Measurements from ENCODE around the gene NEK9.
"Not testable (repeated sequence)": the region's sequence is repeated elsewhere in the genome, so short reads cannot be mapped to it uniquely, and the experiment has no call there.

NEK9 gene

GRCh38 chr14:75126679-75127473 is at the start of gene NEK9:
Gene NEK9, minus strand, starts transcription at chr14:75127048. Its CDS starts 127 bp downstream, at chr14:75126921.
- peak; percentile 66 to 76 for DNase-seq (ENCODE audit: low read depth in 2 of 2)

- DNase-seq (ENCODE audit: low read depth in 2 of 2) = peak; percentile 81 to 88
Observed at GRCh38 chr14:75176142-75176820, 49.4 kb upstream of the NEK9 start, which contains the start of gene TMED10. Gene TMED10, minus strand, starts transcription at chr14:75176612. Its CDS starts 33 bp downstream, at chr14:75176579.

GRCh38 chr14:75175677-75176141 is 48.9 kb upstream of the NEK9 start:
- DNase-seq (ENCODE audit: low read depth in 2 of 2) = no peak

- no peak for DNase-seq (ENCODE audit: low read depth in 2 of 2)
Observed at GRCh38 chr14:75174066-75174465, 47.2 kb upstream of the NEK9 start.

GRCh38 chr14:75170772-75171171 is 43.9 kb upstream of the NEK9 start:
- no peak for DNase-seq (ENCODE audit: low read depth in 2 of 2)

- DNase-seq (ENCODE audit: low read depth in 2 of 2) = no peak
Observed at GRCh38 chr14:75168586-75169335, 41.9 kb upstream of the NEK9 start.

- DNase-seq (ENCODE audit: low read depth in 2 of 2) = no peak
Observed at GRCh38 chr14:75167325-75167724, 40.5 kb upstream of the NEK9 start.

GRCh38 chr14:75165586-75166391 is 38.9 kb upstream of the NEK9 start:
- DNase-seq (ENCODE audit: low read depth in 2 of 2) = no peak

- no peak for DNase-seq (ENCODE audit: low read depth in 2 of 2)
Observed at GRCh38 chr14:75164809-75165208, 38.0 kb upstream of the NEK9 start.

- DNase-seq (ENCODE audit: low read depth in 2 of 2) = no peak
Observed at GRCh38 chr14:75163677-75164076, 36.8 kb upstream of the NEK9 start.

GRCh38 chr14:75162631-75163030 is 35.8 kb upstream of the NEK9 start:
- no peak for DNase-seq (ENCODE audit: low read depth in 2 of 2)

- no peak for DNase-seq (ENCODE audit: low read depth in 2 of 2)
Observed at GRCh38 chr14:75158843-75159614, 32.2 kb upstream of the NEK9 start.

GRCh38 chr14:75156901-75157300 is 30.1 kb upstream of the NEK9 start:
- no peak for DNase-seq (ENCODE audit: low read depth in 2 of 2)

GRCh38 chr14:75156111-75156510 is 29.3 kb upstream of the NEK9 start:
- no peak for DNase-seq (ENCODE audit: low read depth in 2 of 2)

- no peak for DNase-seq (ENCODE audit: low read depth in 2 of 2)
Observed at GRCh38 chr14:75155169-75155568, 28.3 kb upstream of the NEK9 start.

- DNase-seq (ENCODE audit: low read depth in 2 of 2) = no peak
Observed at GRCh38 chr14:75153295-75153694, 26.4 kb upstream of the NEK9 start.

GRCh38 chr14:75151851-75152250 is 25.0 kb upstream of the NEK9 start:
- no peak for DNase-seq (ENCODE audit: low read depth in 2 of 2)

- DNase-seq (ENCODE audit: low read depth in 2 of 2) = not testable (repeated sequence)
Observed at GRCh38 chr14:75150637-75151036, 23.8 kb upstream of the NEK9 start.

GRCh38 chr14:75150150-75150549 is 23.3 kb upstream of the NEK9 start:
- DNase-seq (ENCODE audit: low read depth in 2 of 2) = no peak

- DNase-seq (ENCODE audit: low read depth in 2 of 2) = no peak
Observed at GRCh38 chr14:75147423-75148071, 20.7 kb upstream of the NEK9 start.

Data from stimulated activated CD8-positive, alpha-beta memory T cell treated with anti-CD3 and anti-CD28 coated beads, Interleukin-2, amount 100 ng/mL, for 1 hour (primary cell).